Transverse colon (tissue), 4 donors: ENCODE measurements around the gene HIPK2. TPM values are rescaled to one million over a fixed set of nuclear protein-coding genes. Genes with fewer than 3 reads are reported as not detected.
A peak's percentile ranks its signal among the peaks of the same experiment; 100 is the strongest.

Source experiments
- DNase-seq: peaks from one replicate; pipeline ENCODE4 v3.0.0-alpha.2; 2019
- H3K27ac ChIP-seq, 4 donors: fragments of 200-600 bp; sonication (generic); 2 replicates each; pipeline ENCODE4 v1.5.1; 2016 to 2018; ENCODE audit warnings: inconsistent platforms in 4 of 4
- H3K27me3 ChIP-seq: fragments of 200-600 bp; sonication (generic); 2 replicates; pipeline ENCODE4 v1.5.1; 2017; ENCODE audit warnings: inconsistent platforms
- H3K36me3 ChIP-seq, 4 donors: fragments of 200-600 bp; sonication (generic); 2 replicates each; pipeline ENCODE4 v1.5.1; 2017 to 2019; ENCODE audit warnings: inconsistent platforms in 4 of 4
- H3K4me1 ChIP-seq, 4 donors: fragments of 200-600 bp; sonication (generic); 2 replicates each; pipeline ENCODE4 v1.5.1; 2017 to 2020; ENCODE audit warnings: inconsistent platforms in 4 of 4
- H3K4me3 ChIP-seq, 4 donors: fragments of 200-600 bp; sonication (generic); 1 replicate in 1 of 4; 2 replicates in 3 of 4; pipeline versions ENCODE4 v1.5.1 to v1.6.1; 2017 to 2019; ENCODE audit warnings: inconsistent platforms in 4 of 4
- H3K9me3 ChIP-seq, 2 donors: fragments of 200-600 bp; sonication (generic); 2 replicates each; pipeline ENCODE4 v1.5.1; 2017 to 2019; ENCODE audit warnings: inconsistent platforms in 2 of 2
- EP300 ChIP-seq: sonication (generic); formaldehyde crosslinking; IDR thresholded peaks from one replicate; pipeline ENCODE4 v1.6.1; 2017; ENCODE audit warnings: antibody characterized with exemption, low read depth
- POLR2A ChIP-seq: fragments of 450-650 bp; IDR thresholded peaks from one replicate; pipeline ENCODE4 v1.6.1; 2016; ENCODE audit warnings: antibody characterized with exemption, mild to moderate bottlenecking, moderate library complexity
- POLR2AphosphoS5 ChIP-seq, 3 donors: sonication (generic); formaldehyde crosslinking; IDR thresholded peaks; one replicate each; pipeline ENCODE4 v1.6.1; 2016; ENCODE audit warnings: antibody characterized with exemption in 3 of 3
- WGBS, 2 donors: methylation state at CpG; one replicate each; pipeline ENCODE4 v1.1.5; 2018; ENCODE audit warnings: low coverage in 1 of 2; 5-methylcytosine and 5-hydroxymethylcytosine counted together
- in situ Hi-C, 4 donors: fragments of 200-750 bp; cut with MboI; loops; one replicate each; pipeline versions ENCODE4 v1.15.0 to v1.15.1; 2017; ENCODE audit warnings: low sequenced_read_pairs in 3 of 4, low pct_ligation_motif_present in 1 of 4, low pct_unique_long_range_greater_than_20kb in 1 of 4
- intact Hi-C: fragments of 100-400 bp; cut with DNase I; formaldehyde crosslinking; loops from one replicate; pipeline ENCODE4 v1.15.1; 2023; ENCODE audit warnings: low total_unique reads
- total RNA-seq, 4 donors: library from RNA; depleted of rRNA; stranded (reverse); fragments of >200 nt; gene quantifications; one replicate each; pipeline ENCODE4 v1.1.0, GENCODE V29; 2016
- TF ChIP-seq, protein P1 (sequence below), 5 experiments: fragments of 200-600 bp in 3 of 5; fragments of 450-650 bp in 2 of 5; sonication (generic) in 3 of 5; IDR thresholded peaks; 1 replicate in 2 of 5; 2 replicates in 3 of 5; pipeline ENCODE4 v1.5.1; 2016 to 2017; ENCODE audit warnings: antibody characterized with exemption in 5 of 5, inconsistent platforms in 3 of 5, mild to moderate bottlenecking in 2 of 5, moderate library complexity in 1 of 5

The HIPK2 gene
- total RNA-seq, 4 donors from 2014 or later = 27.3 to 40.3 (median 33.6) TPM

DNA sequence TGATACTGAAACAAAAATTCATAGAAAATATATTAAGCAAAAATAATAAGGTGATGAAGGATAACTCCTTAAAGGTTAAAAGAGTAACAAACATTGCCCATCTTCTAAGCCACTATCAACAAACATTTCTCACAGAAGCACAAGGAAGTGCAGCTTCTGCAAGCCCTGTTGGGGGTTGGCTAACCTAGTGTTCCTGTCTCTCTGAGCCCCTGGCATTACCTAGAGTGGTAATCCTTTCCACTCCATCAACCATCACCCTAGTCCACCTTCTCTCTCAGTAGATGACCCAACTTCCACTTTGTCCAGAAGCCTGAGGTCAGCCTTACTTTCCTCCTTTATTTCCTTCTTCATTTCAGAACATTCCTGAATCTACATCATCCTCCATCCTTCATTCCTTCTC, 59.7 kb downstream of the HIPK2 start:
- TF ChIP-seq POLR2A (no peak), EP300 (no peak), POLR2AphosphoS5 (IDR thresholded peaks at IDR 0.05) (no peak)
- TF ChIP-seq, protein P1, sequence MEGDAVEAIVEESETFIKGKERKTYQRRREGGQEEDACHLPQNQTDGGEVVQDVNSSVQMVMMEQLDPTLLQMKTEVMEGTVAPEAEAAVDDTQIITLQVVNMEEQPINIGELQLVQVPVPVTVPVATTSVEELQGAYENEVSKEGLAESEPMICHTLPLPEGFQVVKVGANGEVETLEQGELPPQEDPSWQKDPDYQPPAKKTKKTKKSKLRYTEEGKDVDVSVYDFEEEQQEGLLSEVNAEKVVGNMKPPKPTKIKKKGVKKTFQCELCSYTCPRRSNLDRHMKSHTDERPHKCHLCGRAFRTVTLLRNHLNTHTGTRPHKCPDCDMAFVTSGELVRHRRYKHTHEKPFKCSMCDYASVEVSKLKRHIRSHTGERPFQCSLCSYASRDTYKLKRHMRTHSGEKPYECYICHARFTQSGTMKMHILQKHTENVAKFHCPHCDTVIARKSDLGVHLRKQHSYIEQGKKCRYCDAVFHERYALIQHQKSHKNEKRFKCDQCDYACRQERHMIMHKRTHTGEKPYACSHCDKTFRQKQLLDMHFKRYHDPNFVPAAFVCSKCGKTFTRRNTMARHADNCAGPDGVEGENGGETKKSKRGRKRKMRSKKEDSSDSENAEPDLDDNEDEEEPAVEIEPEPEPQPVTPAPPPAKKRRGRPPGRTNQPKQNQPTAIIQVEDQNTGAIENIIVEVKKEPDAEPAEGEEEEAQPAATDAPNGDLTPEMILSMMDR (IDR thresholded peaks at IDR 0.05) = no peak
- in situ Hi-C loops = no loop called here
- H3K36me3 ChIP-seq = peaks cover 0 to 17% (median 6%) of the 10 kb centered on the region in 4 donors
- H3K9me3 ChIP-seq = no peaks in the 10 kb centered on the region
- no peaks in the 10 kb centered on the region for H3K27me3 ChIP-seq
- H3K4me3 ChIP-seq = no peak overlapping the region
- peaks cover 25 to 36% (median 32%) of the 10 kb centered on the region in 4 donors for H3K4me1 ChIP-seq
- H3K27ac ChIP-seq = no peak overlapping the region
- intact Hi-C loops = no loop called here
- DNase-seq = no peak

DNA sequence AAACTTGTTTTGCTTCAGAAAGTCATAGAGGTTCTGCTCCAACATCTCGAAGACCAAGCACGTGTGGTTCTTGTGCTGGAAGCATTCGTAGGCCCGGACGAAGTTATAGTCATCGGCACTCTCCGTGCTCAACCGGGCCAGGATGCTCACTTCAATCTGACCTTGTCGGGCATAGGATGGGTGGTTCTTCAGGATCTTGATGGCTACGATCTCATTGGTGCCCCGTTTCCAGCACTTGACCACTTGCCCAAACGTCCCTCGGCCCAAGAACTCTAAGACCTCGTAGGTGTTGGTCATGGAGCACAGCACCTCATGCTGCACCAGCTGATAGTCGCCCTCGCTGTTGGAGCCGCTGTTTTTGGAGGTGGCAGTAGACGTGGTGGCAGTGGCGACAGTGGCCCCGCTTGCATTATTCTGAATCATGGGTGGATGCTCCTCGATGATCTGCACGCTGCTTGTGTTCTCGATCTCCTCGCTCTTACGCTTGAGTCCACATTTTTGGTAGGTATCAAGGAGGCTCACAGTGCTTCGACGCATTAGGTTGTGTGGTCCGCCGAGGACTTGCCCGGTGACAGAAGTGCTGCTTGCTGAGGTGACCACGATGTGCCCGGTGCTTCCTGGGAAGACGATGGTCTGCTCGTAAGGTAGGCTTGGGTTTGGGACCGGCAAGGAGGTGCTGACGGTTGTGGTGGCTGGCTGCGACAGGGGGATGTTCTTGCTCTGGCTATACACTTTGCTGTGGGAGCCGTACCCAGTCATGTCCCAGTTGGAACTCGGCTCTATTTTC, 61.4 kb downstream of the HIPK2 start:
- H3K4me3 ChIP-seq = no peak overlapping the region
- TF ChIP-seq POLR2AphosphoS5 (IDR thresholded peaks at IDR 0.05) (no peak), POLR2A (no peak), EP300 (no peak)
- TF ChIP-seq, protein P1 (IDR thresholded peaks at IDR 0.05) = no peak
- WGBS, 2 donors = 96 to 100% methylated on average over 2 to 39 of the region's 39 CpGs
- no peak overlapping the region for H3K27ac ChIP-seq
- peak; percentile 5 for DNase-seq
- intact Hi-C loops = no loop called here
- H3K36me3 ChIP-seq = peaks cover 0 to 17% (median 6%) of the 10 kb centered on the region in 4 donors
- no peaks in the 10 kb centered on the region for H3K9me3 ChIP-seq
- no peaks in the 10 kb centered on the region for H3K27me3 ChIP-seq
- in situ Hi-C loops = no loop called here
- H3K4me1 ChIP-seq = peaks cover 10 to 18% (median 14%) of the 10 kb centered on the region in 4 donors

DNA sequence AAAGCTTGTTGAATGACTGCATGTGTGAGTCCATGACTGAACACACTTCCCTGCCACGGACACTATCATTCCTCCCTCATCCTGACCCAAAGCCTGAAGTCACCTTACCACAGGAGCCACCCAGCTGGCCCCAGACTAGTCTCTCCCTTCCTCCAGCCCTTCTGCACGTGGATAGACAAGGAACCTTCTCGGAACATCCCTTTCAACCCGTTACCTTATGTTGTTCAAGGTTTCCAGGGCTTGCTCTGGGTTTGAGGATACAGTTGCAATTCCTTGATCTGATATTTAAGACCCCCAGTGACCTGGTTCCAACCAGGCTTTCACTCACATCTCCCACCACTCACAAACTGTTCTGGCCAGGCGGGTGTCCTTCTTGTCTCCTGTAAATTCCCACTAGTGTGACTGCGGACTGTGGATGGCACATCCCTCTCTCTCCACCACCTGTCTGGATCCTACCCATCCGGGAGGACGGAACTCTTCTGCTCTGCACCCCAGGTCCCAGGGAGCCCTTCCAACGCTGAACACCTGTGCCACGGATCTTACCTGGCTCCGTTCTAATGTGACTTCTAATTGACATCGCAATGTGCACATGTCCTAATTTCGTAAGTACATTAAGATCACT, 62.5 kb downstream of the HIPK2 start:
- Histone ChIP-seq H3K9me3 (no peaks in the 10 kb centered on the region), H3K27ac (peak overlapping the region in 1 of 4 donors; percentile 25), H3K36me3 (peaks cover 0 to 17% (median 6%) of the 10 kb centered on the region in 4 donors), H3K4me1 (peaks cover 0 to 8% (median 4%) of the 10 kb centered on the region in 4 donors), H3K4me3 (no peak overlapping the region), H3K27me3 (no peaks in the 10 kb centered on the region)
- in situ Hi-C loops = no loop called here
- intact Hi-C loops = no loop called here
- 94 to 97% methylated on average over 11 to 13 of the region's 13 CpGs for WGBS, 2 donors
- TF ChIP-seq POLR2AphosphoS5 (IDR thresholded peaks at IDR 0.05) (no peak), EP300 (no peak), POLR2A (no peak)
- TF ChIP-seq, protein P1 (IDR thresholded peaks at IDR 0.05) = no peak
- no peak for DNase-seq

DNA sequence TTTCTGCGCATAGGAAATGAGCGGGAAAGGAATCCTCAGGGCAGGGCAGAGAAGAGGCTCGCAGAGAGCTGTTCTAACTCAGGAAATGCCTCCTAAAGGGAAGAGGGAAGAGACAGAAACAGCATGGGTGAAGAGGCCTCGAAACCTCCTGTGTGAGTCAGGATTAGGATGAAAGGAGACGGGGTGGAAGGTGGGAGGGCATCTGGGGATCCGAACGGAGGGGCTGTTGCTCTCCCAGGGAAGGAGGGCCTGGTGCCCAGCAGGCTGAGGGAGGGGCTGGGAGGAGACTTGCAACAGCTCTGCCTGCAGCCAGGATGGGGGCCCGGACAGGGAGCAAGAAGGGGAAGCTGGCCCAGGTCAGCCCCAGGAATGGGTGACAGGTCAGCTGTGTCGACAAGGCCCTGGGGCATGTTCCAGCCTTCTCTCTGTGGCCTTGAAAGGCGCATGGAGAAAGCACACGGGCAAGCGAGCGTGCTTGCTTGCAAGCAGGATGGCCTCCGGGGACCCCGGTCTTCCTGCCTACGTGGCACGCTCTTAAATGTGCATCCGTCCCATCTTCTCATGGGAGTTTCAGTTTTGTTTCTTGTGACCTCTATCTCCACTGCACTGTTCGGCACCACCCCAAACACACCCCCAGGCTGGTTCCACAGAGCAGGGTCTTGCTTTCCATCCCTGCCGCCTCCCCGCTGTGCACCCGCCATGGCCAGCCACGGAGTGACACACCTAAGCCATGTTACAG, 63.5 kb downstream of the HIPK2 start:
- Histone ChIP-seq H3K27ac (peak overlapping the region in 1 of 4 donors; percentile 25), H3K9me3 (no peaks in the 10 kb centered on the region), H3K4me3 (no peak overlapping the region), H3K4me1 (no peaks in the 10 kb centered on the region), H3K36me3 (peaks cover 0 to 17% (median 6%) of the 10 kb centered on the region in 4 donors), H3K27me3 (no peaks in the 10 kb centered on the region)
- intact Hi-C loops (no loop called here), in situ Hi-C loops (no loop called here)
- DNase-seq = peak; percentile 54
- TF ChIP-seq POLR2A (no peak), POLR2AphosphoS5 (IDR thresholded peaks at IDR 0.05) (no peak), EP300 (no peak)
- TF ChIP-seq, protein P1 (IDR thresholded peaks at IDR 0.05) = no peak
- 83 to 88% methylated on average over 7 to 23 of the region's 23 CpGs for WGBS, 2 donors
